ENCODE results near the gene ASB18. TPM values are rescaled to one million over a fixed set of nuclear protein-coding genes. Genes with fewer than 3 reads are reported as not detected.

Gene ASB18
- total and polyA plus RNA-seq, 10 of the 15 experiments (the other 5 are each of a cell fraction or from before 2014, with no cell fraction given), result not detected

DNA sequence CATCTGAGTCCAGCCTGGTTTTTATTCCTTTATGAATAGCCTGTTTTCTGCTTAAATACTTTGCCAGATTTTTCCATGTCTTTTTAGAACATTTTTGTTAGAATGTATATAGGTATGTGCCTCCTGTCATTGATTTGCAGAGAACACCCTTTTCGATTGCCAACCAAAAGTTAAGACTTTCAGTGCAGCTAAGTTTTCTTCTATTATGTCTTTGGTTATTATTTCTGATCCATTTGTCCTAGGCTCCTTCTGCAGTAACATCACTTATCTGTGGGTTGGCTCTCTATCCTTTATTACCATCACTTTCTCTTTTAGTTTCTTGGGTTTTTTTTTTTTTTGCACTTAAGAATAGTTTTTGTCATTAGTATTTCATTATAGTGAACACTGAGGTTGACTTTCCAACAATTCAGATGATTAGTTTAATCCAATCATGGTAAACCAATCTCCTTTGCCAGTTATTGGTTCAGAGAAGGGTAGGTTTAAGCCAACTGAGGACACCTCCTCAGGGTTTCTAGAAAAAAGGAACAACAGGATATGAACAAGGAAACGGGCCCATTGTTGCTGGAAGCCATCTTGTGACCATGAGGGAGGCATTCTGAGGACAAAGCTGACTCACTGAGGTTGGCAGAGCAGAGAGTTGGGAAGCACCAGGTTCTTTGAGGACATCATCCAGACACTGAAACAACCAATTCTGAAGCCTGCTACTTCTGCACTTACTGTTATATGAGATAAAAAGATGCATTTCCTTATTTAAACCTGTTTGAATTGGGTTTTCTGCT is 58.1 kb downstream of the ASB18 start:
- intact Hi-C loops (cut with micrococcal nuclease; ENCODE audit: unreplicated experiment), result no loop called here
- Histone ChIP-seq H3K4me1 (ENCODE audit: control insufficient read depth, insufficient read depth, low read length) (no peaks in the 10 kb centered on the region), H4K20me1 (ENCODE audit: control insufficient read depth, insufficient read depth) (no peaks in the 10 kb centered on the region), H3K27me3 (replicated peaks in 1 of 2; ENCODE audit: control insufficient read depth in 2 of 2, insufficient read depth in 2 of 2, low read length in 1 of 2) (peaks cover 0 to 2% of the 10 kb centered on the region in 2 experiments; a peak in 2 of 4 replicates), H3K27ac (ENCODE audit: control insufficient read depth, insufficient read depth) (no peak overlapping the region), H2AFZ (ENCODE audit: control insufficient read depth, low read depth, low read length) (no peak overlapping the region), H3K4me2 (ENCODE audit: control insufficient read depth, insufficient read depth) (no peak overlapping the region), H3K79me2 (ENCODE audit: control insufficient read depth, insufficient read depth, low read length) (no peaks in the 10 kb centered on the region), H3K9me3 (replicated peaks; ENCODE audit: control insufficient read depth, insufficient read depth, low read length) (no peaks in the 10 kb centered on the region), H3K36me3 (ENCODE audit: control insufficient read depth in 2 of 2, insufficient read depth in 2 of 2, low read length in 1 of 2) (no peaks in the 10 kb centered on the region), H3K9ac (ENCODE audit: control insufficient read depth, insufficient read depth, low read length) (no peak overlapping the region), H3K4me3 (no peak overlapping the region)
- WGBS (ENCODE audit: insufficient coverage, insufficient replicate concordance, low lambda C conversion rate, missing lambda C conversion rate), result 0% methylated on average over 2 of the region's 2 CpGs
- no peak for ATAC-seq
- no peak for DNase-seq (ENCODE audit: low read depth, low spot score)
- in situ Hi-C loops (cut with MboI), result no loop called here
- FAIRE-seq, result no peak
- POLR2A ChIA-PET, result no interaction called here
- TF ChIP-seq POLR2AphosphoS2 (IDR thresholded peaks at IDR 0.05; ENCODE audit: low read depth, low read length), result no peak
- RAD21 ChIA-PET (ENCODE audit: unreplicated experiment), result no interaction called here
- SMC1A ChIA-PET (ENCODE audit: uncharacterized antibody, unreplicated experiment), result no interaction called here
- CTCF ChIA-PET, result no interaction called here
- no TSS peak for BruUV-seq (replicated peaks)

DNA sequence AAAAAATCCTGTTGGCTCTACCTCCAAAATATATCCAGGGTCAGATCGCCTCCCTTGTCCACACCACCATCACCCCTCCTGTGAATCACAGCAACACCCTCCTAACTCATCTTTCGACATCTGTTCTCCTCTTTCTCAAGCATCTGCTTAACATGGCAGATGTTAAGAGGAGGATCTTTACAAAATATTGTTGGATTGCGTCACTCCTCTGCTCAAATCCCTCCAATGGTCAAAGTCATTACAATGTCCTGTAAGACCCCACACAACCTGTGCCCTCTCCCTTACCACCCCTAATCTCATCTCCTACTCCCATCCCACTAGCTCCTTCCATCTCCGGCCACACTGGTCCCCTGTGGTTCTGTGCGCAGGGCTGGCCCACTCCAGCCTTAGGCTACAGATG is 59.3 kb downstream of the ASB18 start:
- Histone ChIP-seq H3K27me3 (replicated peaks in 1 of 2; ENCODE audit: control insufficient read depth in 2 of 2, insufficient read depth in 2 of 2, low read length in 1 of 2) (peaks cover 0 to 2% of the 10 kb centered on the region in 2 experiments; a peak in 2 of 4 replicates), H2AFZ (ENCODE audit: control insufficient read depth, low read depth, low read length) (no peak overlapping the region), H4K20me1 (ENCODE audit: control insufficient read depth, insufficient read depth) (no peaks in the 10 kb centered on the region), H3K9ac (ENCODE audit: control insufficient read depth, insufficient read depth, low read length) (no peak overlapping the region), H3K4me1 (ENCODE audit: control insufficient read depth, insufficient read depth, low read length) (no peaks in the 10 kb centered on the region), H3K36me3 (ENCODE audit: control insufficient read depth in 2 of 2, insufficient read depth in 2 of 2, low read length in 1 of 2) (no peaks in the 10 kb centered on the region), H3K27ac (ENCODE audit: control insufficient read depth, insufficient read depth) (no peak overlapping the region), H3K79me2 (ENCODE audit: control insufficient read depth, insufficient read depth, low read length) (no peaks in the 10 kb centered on the region), H3K9me3 (replicated peaks; ENCODE audit: control insufficient read depth, insufficient read depth, low read length) (no peaks in the 10 kb centered on the region), H3K4me2 (ENCODE audit: control insufficient read depth, insufficient read depth) (no peak overlapping the region), H3K4me3 (no peak overlapping the region)
- 23% methylated on average over 5 of the region's 5 CpGs for whole genome bisulfite sequencing (ENCODE audit: insufficient coverage, insufficient replicate concordance, low lambda C conversion rate, missing lambda C conversion rate)
- ChIA-PET RAD21 (ENCODE audit: unreplicated experiment) (no interaction called here), POLR2A (no interaction called here), SMC1A (ENCODE audit: uncharacterized antibody, unreplicated experiment) (no interaction called here), CTCF (no interaction called here)
- FAIRE-seq (no peak), ATAC-seq (no peak), DNase-seq (ENCODE audit: low read depth, low spot score) (no peak)
- intact Hi-C loops (cut with micrococcal nuclease; ENCODE audit: unreplicated experiment), result no loop called here
- in situ Hi-C loops (cut with MboI), result no loop called here
- BruUV-seq (replicated peaks), result no TSS peak
- no peak for TF ChIP-seq PML (IDR thresholded peaks at IDR 0.05; ENCODE audit: low read length)
- no peak for TF ChIP-seq GABPA (IDR thresholded peaks at IDR 0.05; ENCODE audit: low read depth)
- TF ChIP-seq BRCA1 (IDR thresholded peaks at IDR 0.05; ENCODE audit: low read depth, low read length), result no peak
- no peak for TF ChIP-seq POU2F2 (IDR thresholded peaks at IDR 0.05; ENCODE audit: borderline replicate concordance, low read depth, low read length)
- TF ChIP-seq, protein P1, sequence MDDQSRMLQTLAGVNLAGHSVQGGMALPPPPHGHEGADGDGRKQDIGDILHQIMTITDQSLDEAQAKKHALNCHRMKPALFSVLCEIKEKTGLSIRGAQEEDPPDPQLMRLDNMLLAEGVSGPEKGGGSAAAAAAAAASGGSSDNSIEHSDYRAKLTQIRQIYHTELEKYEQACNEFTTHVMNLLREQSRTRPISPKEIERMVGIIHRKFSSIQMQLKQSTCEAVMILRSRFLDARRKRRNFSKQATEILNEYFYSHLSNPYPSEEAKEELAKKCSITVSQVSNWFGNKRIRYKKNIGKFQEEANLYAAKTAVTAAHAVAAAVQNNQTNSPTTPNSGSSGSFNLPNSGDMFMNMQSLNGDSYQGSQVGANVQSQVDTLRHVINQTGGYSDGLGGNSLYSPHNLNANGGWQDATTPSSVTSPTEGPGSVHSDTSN (IDR thresholded peaks at IDR 0.05; ENCODE audit: insufficient replicate concordance, low read depth, low read length), result no peak
- no peak for TF ChIP-seq SMAD1 (IDR thresholded peaks at IDR 0.05; ENCODE audit: low read depth, partially characterized antibody)
- TF ChIP-seq, protein P2, sequence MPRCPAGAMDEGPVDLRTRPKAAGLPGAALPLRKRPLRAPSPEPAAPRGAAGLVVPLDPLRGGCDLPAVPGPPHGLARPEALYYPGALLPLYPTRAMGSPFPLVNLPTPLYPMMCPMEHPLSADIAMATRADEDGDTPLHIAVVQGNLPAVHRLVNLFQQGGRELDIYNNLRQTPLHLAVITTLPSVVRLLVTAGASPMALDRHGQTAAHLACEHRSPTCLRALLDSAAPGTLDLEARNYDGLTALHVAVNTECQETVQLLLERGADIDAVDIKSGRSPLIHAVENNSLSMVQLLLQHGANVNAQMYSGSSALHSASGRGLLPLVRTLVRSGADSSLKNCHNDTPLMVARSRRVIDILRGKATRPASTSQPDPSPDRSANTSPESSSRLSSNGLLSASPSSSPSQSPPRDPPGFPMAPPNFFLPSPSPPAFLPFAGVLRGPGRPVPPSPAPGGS (IDR thresholded peaks at IDR 0.05; ENCODE audit: borderline replicate concordance, insufficient read depth, low read depth, low read length, poor library complexity, severe bottlenecking), result no peak
- TF ChIP-seq, protein P3, sequence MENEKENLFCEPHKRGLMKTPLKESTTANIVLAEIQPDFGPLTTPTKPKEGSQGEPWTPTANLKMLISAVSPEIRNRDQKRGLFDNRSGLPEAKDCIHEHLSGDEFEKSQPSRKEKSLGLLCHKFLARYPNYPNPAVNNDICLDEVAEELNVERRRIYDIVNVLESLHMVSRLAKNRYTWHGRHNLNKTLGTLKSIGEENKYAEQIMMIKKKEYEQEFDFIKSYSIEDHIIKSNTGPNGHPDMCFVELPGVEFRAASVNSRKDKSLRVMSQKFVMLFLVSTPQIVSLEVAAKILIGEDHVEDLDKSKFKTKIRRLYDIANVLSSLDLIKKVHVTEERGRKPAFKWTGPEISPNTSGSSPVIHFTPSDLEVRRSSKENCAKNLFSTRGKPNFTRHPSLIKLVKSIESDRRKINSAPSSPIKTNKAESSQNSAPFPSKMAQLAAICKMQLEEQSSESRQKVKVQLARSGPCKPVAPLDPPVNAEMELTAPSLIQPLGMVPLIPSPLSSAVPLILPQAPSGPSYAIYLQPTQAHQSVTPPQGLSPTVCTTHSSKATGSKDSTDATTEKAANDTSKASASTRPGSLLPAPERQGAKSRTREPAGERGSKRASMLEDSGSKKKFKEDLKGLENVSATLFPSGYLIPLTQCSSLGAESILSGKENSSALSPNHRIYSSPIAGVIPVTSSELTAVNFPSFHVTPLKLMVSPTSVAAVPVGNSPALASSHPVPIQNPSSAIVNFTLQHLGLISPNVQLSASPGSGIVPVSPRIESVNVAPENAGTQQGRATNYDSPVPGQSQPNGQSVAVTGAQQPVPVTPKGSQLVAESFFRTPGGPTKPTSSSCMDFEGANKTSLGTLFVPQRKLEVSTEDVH (IDR thresholded peaks at IDR 0.05; ENCODE audit: low read depth, partially characterized antibody), result no peak
- TF ChIP-seq, protein P4, sequence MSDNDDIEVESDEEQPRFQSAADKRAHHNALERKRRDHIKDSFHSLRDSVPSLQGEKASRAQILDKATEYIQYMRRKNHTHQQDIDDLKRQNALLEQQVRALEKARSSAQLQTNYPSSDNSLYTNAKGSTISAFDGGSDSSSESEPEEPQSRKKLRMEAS (IDR thresholded peaks at IDR 0.05; ENCODE audit: low read depth, low read length), result no peak

Measured in GM12878 (cell line).